ENCODE results near the gene JHY. TPM values are rescaled to one million over a fixed set of nuclear protein-coding genes. Genes with fewer than 3 reads are reported as not detected.

Gene JHY
- total RNA-seq, 1 donor from 2014 or later = 11.1 TPM

DNA sequence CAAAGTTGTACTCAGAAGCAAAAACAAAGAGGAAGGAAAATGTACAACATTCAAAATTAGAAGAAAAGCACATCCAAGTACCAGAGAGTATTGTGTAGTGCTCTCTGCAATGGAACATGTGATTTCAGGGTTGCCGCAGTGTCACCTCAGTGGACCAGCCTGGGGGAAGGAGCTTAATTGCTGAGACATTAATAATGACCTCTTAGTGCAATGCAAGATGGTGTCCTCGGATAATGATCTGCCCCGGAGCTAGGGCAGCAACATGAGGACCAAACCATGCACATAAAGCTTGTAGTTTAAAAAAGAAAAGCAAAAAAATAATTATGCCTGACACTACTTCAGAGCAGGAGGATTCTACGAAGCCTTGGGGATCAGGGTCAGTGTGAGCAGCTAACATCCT is 11.3 kb upstream of the JHY start:
- no peak for DNase-seq (ENCODE audit: low spot score)

DNA sequence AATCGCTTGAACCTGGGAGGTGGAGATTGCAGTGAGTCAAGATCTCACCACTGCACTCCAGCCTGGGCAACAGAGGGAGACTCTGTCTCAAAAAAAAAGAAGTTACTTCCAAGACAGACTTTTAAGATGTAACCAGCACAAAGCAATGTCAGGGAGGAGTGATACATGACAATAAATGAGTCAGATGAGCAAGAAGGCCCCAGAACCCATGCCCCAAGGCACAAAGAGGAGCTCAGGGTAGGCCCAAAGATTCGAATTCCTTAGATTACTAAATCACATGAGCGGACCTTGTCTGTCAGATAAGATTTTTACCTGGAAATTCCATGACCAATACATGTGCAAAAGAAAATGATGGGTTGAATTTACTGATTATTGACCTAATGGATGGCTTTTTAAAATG is 10.5 kb upstream of the JHY start:
- DNase-seq (ENCODE audit: low spot score) = no peak

DNA sequence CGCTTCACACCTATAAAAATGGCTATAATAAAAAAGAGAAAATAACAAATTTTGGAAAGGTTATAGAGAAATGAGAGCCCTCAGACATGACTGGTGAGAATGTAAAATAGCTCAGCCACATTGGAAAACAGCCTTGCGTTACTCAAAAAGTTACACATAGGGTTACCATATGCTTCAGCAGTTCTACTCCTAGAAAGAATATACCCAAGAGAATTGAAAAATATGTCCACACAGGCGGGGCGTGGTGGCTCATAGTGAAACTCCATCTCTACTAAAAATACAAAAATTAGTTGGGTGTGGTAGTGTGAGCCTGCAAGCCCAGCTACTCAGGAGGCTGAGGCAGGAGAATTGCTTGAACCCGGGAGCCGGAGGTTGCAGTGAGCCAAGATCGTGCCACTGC is 7.6 kb upstream of the JHY start:
- DNase-seq (ENCODE audit: low spot score) = no peak

DNA sequence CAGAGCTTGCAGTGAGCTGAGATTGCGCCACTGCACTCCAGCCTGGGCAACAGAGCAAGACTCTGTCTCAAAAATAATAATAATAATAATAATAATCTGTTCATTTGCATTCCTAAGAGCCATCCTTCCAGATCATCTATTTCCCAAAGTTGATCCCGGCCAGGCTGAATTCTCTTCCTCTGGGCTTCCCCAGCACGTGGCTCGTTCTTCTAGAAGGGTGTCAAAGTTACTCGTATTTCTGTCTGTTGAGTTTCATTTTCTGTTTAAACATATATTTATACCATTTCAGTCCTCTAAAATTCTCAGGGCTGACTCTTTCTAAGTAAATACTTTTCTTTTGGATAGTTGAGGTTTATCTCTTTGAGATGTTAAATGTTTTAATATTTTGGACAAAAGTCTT is 4.8 kb upstream of the JHY start:
- no peak for DNase-seq (ENCODE audit: low spot score)

DNA sequence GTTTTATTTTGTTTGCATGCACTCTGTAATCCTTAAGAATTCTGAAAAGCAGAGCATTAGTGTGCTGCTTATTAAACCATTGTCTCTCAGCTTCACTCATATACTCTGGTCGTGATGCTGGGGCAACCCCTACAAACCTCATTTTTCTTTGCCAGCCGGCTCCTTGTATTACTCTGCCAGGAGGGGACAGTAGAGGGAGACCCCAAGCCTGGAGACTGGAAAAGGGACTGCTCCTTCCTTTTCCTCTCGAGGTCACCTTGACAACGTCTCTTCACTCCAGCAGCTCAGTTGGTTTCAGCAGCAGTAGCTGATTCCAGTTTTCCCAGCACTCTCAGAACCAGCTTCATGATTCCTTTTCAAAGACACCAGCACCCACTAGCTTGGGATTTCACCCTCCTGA is 2.8 kb upstream of the JHY start:
- no peak for DNase-seq (ENCODE audit: low spot score)

DNA sequence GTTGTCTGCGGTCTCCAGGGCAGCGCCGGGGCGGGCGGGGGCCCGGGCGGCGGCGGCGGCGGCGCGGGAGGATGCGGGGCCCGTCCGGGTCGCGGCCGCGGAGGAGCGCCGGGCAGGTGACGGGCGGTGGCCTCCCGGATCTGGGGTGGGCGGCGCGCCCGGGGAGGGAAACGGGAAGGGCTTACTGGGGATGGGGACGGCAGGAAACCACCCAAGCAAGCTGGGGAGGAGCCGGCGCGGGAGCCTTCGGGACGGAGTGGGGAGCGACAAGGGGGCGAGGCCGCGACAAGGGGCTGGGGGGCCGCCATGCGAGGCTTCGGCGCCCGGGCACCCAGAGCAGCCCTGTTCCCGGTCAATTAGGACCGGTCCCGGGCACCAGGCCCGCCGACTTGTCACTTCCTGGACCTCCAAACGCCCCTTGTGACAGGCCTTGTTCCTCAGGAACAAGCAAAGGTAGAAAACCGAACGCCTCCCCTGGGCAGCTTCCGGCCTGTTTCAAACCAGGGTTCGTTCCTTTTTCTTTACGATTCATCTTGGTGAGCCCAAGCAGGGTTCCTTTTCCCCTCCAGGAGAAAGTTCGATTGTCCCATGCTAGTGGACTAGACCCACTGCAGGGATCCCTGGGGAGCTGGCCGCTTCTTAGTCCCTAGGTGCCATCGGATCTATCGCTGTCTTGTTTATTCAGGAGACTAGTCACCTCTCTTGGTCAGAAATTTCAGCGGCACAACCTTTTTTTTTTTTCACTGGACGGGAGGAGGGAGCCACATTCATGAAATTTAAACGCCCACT is 492 bp downstream of the JHY start:
- peak; percentile 56 for DNase-seq (ENCODE audit: low spot score)

DNA sequence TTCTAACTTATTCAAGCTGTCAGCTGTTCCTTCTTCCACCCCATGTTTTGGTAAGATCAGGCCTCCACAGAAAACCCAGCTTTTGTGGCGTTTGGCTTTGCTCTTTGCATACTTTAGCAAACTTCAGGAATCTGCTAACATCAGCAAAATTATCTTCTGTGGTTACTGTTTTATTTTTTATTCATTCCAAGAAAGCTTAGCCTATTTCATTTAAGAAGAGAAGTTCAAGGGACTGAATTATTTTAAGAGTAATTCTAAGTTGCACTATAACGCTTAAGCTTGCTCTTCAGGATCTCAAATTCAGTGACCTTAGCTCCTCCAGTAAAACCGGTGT is 1.1 kb downstream of the JHY start:
- DNase-seq (ENCODE audit: low spot score) = no peak

DNA sequence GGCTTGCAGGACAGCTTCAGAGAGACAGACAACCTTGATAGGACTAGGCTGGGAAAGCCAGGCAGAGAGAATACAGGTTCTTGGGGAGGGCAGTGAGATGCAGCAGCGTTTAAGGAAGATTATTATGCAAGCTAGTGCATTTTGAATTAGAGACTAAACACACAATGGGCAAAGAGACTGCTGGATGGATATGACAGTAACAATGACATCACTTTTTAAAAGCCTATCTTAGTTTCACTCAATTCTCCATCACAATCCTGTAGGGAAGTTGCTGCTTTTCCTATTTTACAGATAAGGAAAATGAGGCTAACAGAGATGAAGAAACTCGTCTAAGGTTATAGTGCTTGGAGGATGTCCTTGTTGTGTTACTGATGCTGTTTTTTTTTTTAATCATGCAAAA is 5.6 kb downstream of the JHY start:
- no peak for DNase-seq (ENCODE audit: low spot score)

DNA sequence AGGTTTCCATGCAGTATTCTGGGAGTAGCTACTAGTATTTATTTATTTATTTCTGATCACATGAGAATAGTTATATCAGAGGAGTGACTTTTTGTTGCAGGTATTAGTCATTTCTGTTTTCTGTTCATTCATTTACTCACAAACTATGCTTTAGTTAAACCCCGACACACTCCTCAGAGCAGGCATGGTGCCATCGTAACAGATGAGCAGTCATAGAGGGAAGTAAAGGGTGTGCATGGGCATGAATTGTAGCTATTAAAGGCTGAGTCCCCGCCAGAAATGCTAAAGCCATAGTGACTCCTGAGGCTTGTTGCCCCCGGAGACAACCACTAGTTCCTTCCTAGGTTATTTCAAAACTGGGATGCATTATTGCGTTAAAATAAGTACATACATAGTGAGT is 10.6 kb downstream of the JHY start:
- no peak for DNase-seq (ENCODE audit: low spot score)

DNA sequence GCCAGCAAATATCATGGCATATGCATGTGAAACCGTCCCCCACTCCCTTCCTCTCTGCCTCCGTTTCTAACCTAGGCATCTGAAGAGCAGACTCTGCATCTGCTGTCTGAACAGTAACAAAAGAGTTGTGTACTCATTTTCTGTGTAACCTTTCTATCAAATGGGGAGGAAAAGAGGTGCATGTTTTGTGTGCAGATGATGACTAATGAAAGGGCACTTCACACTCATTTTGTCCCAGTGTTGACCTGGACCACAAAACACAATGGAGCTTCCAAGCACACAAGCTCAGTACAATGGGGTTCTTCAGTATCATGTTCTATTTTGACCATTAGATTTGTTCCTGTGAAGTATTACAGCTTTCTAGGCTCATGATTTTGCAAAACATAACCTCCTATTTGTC is 13.0 kb downstream of the JHY start:
- DNase-seq (ENCODE audit: low spot score) = no peak

DNA sequence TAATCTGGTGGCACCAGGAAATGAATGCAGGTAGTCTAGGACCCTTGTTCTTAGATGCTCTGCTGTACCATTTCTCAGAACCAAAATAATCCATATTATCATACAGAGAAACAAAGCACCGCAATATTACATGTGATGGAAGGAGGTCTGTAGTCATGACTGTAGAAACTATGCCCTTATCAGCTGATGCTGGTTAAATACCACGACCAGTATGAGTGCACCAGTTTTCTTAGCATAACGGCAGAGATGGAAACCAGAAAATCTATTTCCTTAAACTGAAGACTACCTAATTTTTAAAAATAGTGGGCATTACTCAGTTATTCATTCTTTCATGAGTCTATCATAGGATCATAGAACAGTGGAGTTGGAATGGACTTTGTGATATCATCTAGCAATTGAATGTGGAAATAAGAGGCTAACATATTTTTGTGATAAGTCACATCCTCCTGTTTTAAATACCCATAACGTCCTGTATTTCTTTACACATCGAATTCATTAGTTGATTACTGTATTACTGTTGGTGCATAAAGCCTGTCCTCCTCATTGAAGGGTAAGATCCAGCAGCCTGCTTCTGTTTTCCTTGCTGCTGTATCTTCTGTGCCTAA is 15.1 kb downstream of the JHY start:
- no peak for DNase-seq (ENCODE audit: low spot score)

DNA sequence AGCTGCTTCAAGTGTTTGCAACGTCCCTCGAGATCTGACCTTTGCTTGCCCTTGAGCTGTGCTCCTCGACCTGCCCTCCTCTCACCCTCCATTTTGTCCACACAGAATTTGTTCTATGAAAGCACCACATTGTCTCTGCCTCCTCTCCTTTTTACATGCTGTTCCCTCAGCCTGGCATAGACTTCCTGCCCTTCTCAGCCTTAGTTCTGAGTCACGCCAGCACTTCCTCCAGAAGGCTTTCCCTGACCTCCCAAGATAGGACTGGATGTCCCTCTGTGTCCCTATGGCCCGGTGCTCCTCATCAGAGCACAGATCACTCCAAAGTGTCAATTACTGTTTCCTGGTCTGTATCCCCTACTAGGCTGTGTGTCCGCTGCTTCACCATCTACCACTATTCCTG is 16.2 kb downstream of the JHY start:
- no peak for DNase-seq (ENCODE audit: low spot score)

DNA sequence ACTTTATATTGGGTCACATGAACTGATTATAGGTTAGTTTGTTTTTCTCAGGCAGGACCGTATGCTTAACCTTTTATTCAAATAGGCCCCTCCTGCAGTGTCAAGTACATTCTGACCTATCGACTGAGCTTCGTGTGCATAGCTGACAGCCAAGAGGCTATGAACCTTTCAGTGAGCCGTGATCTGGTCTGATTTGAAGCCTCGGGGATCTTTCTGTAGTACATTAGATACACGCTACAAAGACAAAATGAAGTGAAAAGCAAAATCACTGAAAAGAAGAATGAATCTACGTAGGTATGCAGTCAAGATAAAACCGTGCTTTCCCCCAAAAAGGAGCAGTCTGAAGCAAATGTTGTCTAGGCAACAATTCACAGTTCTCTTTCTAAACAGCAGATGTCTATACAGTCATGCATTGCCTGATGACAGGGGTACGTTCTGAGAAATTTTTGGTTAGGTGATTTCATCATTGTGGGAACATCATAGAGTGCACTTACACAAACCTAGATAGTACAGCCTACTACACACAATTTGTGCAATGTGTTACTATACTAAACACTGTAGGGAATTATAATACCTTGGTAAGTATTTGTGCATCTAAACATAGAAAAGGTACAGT is 18.1 kb downstream of the JHY start:
- DNase-seq (ENCODE audit: low spot score) = no peak

DNA sequence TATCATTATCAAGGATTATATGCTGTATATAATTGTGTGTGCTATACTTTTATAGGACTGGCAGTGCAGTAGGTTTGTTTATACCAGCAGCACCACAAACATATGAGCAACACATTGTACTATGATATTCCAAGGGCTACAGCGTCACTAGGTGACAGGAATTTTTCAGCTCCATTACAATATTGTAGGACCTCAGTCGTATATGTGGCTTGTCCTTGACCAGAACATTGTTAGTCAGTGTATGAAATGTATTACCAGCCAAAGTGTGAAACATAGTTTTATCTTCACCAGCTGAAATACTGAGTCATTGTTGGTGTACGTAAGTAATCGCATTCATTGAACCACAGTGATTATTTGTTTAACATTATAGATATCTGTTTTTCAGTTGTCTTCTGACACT is 20.4 kb downstream of the JHY start:
- DNase-seq (ENCODE audit: low spot score) = no peak

DNA sequence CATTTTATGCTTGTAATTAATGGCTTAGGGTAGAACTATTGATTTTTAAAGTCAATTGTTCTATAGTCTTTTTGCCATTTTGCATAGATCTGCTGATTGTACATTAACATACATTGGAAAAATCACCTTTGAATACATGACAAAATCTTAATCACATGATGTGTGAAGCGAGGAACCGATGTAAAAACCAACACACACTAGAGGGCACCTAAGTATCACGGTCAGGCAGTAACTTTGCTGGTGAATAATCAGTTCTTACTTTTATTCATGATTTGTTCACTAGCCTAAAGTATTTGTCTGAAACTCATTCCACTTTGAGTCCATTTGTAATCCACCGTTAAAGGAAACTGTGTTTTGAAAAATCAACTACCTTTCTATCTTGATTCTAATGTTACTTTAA is 28.2 kb downstream of the JHY start:
- no peak for DNase-seq (ENCODE audit: low spot score)

DNA sequence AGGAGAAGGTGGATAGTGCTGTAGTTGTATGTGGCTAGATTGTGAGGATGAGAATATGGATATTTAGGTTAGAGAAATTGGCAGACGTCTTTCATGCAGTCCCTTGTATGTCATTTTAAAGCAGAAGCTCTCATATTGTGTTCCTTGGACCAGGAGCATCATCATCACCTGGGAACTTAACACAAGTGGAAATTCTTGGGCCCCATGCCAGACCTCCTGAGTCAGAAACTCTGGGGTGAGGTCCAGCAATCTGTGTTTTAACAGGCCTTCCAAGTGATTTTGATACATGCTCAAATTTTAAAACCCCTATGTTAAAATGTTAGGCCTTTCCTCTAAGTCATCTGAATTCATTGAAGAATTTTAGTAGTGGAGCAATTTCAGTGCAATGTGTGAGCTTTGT is 34.8 kb downstream of the JHY start:
- DNase-seq (ENCODE audit: low spot score) = no peak

DNA sequence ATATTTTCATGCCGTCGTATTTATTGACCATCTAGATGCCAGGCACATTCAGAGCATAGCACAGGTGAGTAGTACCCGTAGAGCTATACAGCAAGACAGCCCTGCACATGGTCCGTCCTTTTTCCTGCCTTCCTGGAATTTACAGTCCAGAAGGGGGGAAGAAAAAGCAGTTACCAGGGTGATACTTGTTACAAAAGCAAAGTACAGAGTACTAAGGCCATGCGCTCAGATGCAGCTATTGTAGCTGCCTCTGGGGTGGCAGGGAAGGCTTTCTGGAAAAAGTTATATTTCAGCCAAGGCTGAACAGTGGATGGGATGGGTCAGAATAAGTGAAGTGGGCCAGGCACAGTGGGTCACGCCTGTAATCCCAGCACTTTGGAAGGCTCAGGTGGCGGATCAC is 36.2 kb downstream of the JHY start:
- DNase-seq (ENCODE audit: low spot score) = no peak

DNA sequence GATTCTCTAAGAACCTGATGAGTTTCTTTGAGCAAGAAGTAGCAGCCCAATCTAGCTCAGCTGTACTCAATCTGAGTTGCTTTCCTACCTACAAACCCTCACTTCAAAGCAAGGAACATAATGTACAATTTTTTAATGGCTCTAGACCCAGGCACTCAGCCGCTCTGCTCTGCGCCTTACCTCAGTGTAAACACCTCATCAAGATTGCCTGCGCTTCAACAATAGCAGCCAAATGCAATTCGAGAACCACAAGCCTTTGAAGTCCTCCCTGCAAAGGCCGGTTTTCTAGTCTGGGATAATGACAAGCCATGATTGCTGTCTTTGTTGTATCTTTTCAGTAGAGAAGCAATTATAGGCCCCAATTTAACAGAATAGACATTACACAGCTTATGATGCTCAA is 38.0 kb downstream of the JHY start:
- no peak for DNase-seq (ENCODE audit: low spot score)

DNA sequence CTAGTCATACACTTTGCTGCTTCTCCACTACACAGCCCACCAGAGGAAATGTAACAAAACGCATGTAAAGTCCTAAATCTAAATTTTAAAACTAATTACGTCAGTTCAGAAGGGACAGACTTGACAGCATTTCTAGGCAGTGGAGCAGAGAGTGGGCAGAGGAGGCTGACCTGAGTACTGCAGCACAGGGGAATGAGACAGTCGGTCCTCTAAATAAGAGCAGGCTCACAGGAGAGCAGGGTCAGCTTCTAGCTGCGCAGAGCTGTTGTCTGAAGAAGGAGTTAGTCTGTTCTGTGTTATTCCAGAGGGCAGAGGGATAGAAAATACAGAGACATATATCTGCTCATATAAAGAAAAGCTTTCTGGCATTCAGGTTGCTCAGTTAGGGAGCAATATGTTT is 40.3 kb downstream of the JHY start:
- no peak for DNase-seq (ENCODE audit: low spot score)

DNA sequence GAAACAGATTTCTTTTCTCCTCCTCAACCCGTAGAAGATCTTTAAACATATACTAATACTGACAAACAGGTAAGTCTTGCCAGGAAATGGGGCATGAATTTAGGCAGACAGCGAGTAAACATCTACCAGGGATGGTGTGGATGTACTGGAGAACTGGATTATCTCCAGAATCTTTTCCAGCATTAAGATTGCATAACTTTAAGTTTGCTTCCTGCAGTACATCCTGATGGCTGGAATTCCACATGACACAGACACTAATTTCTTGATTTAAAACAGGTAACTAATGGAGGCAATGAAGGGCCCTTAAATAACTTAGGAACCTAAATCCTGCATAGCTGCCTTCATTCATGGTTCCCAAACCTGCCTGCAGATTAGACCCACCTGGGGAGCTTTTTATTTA is 40.7 kb downstream of the JHY start:
- DNase-seq (ENCODE audit: low spot score) = no peak

DNA sequence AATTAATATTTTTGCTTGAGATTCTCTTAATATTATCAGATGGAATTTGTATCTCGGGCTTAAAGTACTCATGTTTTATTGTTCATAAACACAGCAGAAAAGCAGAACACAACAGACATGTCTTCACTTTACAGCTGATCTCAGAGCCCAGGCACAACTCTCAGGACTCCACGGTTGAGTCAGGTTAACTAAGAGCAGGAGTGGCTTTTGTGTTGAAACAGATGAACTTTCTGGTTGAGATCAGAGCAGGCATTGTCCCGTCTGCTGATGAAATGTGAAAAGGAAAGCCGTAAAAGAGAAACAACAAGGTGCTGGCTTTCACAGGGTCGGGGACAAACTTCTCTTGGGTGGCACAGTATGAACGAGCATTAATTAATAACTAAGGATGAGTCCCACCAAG is 49.0 kb downstream of the JHY start:
- DNase-seq (ENCODE audit: low spot score) = no peak

DNA sequence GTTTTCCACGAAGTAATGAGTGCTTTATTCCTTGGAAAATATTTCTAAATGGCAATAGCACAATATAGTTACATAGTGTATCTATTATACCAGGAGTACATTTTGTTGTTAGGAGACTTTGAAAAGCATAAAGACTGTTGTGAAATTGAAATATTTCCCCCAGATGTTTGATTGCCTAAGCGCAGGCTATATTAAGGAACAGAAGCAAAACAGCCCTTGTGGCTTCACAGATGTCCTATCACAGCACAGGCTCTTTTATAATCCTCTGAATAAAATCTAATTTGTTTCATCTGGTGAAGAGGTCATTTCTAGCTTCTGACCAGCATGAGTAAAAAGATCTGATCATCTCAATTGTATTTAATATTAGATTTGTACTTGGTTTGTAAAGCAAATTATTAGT is 50.9 kb downstream of the JHY start:
- no peak for DNase-seq (ENCODE audit: low spot score)

DNA sequence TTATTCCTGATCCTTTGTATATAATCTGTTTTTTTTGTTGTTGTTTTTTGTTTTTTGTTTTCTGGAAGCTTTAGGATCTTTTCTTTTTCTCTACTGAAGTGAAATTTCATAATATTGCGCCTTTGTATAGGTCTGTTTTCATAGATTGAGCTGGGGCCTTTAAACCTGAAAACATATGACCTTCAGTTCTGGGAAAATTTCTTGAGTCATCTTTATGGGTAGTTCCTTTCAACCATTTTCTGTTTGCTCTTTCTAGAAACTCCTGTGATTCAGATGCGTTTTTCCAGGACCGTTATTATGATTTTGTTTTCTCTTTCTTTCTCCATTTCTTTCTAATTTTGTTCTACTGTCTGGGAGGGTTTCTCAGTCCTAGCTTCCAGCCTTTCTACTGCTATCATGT is 55.4 kb downstream of the JHY start:
- DNase-seq (ENCODE audit: low spot score) = no peak

DNA sequence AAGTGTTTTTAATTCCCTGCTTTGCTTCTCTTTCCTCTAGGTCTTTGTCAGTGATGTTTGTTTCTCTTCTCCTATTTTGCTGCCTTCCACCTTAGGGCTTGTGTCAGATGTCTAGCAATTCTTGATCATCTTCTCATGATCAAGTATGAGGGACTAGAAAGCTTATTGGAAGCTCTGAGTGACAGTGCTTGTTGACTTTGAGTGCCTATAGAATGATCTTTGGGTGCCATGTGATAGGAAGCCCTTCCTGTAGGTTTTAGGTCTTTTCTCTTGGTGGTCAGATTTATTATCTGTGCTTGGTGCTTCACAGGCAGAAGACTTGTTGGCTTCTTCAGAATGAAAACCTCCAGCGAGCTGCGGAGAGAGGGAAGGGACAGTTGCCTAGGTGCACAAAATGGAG is 56.0 kb downstream of the JHY start:
- DNase-seq (ENCODE audit: low spot score) = no peak

Data from ureter (tissue), 1 donor.